ENCODE data around the gene MEF2C.

- TF ChIP-seq CTCF (IDR thresholded peaks at IDR 0.05) (no peak), POLR2AphosphoS5 (IDR thresholded peaks at IDR 0.05; ENCODE audit: low read depth, low read length) (no peak), SIN3A (IDR thresholded peaks at IDR 0.05; ENCODE audit: borderline replicate concordance, insufficient read depth, low read depth, low read length) (no peak), TCF7L2 (IDR thresholded peaks at IDR 0.05; ENCODE audit: low read depth, low read length) (no peak), REST (IDR thresholded peaks at IDR 0.05; ENCODE audit: insufficient read depth in 1 of 2, low read depth in 2 of 2, low read length in 1 of 2) (no peak)
These were observed 78.5 kb downstream of the MEF2C start for GRCh38 chr5:88804444-88804843.
